Brain microvascular endothelial cell (primary cell): ENCODE measurements around the gene TMEM236.

Experiments
- DNase-seq: peaks from one replicate; pipeline ENCODE4 v3.0.0-alpha.2; 2020
- H3K27ac ChIP-seq: fragments of 250-450 bp; sonication (Bioruptor Pico); 2 replicates; pipeline ENCODE4 v1.5.1; 2020; ENCODE audit warnings: mild to moderate bottlenecking, moderate library complexity
- H3K27me3 ChIP-seq: fragments of 250-450 bp; sonication (Bioruptor Pico); replicated peaks from 2 replicates; pipeline ENCODE4 v1.5.1; 2020; ENCODE audit warnings: mild to moderate bottlenecking
- H3K36me3 ChIP-seq: fragments of 250-450 bp; sonication (Bioruptor Pico); replicated peaks from 2 replicates; pipeline ENCODE4 v1.5.1; 2020; ENCODE audit warnings: mild to moderate bottlenecking
- H3K4me3 ChIP-seq: 2 replicates; pipeline ENCODE4 v1.5.1; 2011; ENCODE audit warnings: low read depth, mild to moderate bottlenecking, control low read depth, low read length, moderate library complexity
- in situ Hi-C: cut with HindIII; loops from 2 replicates; pipeline ENCODE4 v1.10.0; 2017; ENCODE audit warnings: low sequenced_read_pairs, low pct_ligation_motif_present
- TF ChIP-seq, protein P1 (sequence below): IDR thresholded peaks from 2 replicates; pipeline ENCODE4 v1.5.1; 2011; ENCODE audit warnings: low read depth, mild to moderate bottlenecking, moderate library complexity, low read length, control low read depth, inconsistent platforms; ENCODE audit errors: missing control alignments

Gene TMEM236

DNA sequence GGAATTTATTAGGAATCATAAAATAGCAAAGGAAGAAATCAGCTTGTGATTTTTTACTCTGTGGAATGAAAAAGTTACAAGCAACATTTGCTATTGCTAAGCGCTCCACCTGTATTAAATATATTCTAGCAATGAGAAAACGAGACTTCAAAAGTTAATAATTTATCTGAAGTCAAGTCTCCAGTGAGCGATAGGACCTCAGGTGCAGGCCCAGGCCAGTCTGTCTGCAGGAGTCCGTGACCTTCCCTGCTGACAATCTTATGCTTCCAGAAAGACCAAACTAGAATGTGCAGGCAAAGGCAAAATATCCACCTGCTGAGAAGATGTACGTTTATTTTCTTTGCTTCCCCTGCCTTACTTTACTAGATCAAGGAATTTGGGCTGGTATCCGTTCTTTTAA, 79.9 kb downstream of the TMEM236 start:
- in situ Hi-C loops: no loop called here
- Histone ChIP-seq H3K36me3 (no peaks in the 10 kb centered on the region), H3K27ac (no peak overlapping the region), H3K4me3 (no peak overlapping the region), H3K27me3 (no peaks in the 10 kb centered on the region)
- TF ChIP-seq, protein P1, sequence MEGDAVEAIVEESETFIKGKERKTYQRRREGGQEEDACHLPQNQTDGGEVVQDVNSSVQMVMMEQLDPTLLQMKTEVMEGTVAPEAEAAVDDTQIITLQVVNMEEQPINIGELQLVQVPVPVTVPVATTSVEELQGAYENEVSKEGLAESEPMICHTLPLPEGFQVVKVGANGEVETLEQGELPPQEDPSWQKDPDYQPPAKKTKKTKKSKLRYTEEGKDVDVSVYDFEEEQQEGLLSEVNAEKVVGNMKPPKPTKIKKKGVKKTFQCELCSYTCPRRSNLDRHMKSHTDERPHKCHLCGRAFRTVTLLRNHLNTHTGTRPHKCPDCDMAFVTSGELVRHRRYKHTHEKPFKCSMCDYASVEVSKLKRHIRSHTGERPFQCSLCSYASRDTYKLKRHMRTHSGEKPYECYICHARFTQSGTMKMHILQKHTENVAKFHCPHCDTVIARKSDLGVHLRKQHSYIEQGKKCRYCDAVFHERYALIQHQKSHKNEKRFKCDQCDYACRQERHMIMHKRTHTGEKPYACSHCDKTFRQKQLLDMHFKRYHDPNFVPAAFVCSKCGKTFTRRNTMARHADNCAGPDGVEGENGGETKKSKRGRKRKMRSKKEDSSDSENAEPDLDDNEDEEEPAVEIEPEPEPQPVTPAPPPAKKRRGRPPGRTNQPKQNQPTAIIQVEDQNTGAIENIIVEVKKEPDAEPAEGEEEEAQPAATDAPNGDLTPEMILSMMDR: no peak
- no peak for DNase-seq

DNA sequence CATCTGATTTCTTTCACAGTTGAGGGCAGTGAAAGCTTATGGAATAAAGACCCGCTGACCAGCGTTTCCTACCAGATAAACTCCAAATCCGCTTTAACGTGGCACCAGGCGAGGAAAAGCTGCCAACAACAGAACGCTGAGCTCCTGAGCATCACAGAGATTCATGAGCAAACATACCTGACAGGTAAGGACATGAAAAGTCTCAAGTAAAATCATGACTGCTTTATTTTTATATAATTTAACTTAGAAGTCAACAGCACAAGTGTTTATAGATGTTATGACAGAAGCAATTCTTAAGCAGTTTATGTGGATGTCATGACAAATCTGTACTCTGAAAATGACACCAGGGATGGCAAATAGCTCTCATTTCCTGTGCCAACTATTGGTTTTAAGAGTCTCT, 81.7 kb downstream of the TMEM236 start:
- H3K27me3 ChIP-seq: no peaks in the 10 kb centered on the region
- no peaks in the 10 kb centered on the region for H3K36me3 ChIP-seq
- no peak overlapping the region for H3K4me3 ChIP-seq
- no peak overlapping the region for H3K27ac ChIP-seq
- no peak for DNase-seq
- TF ChIP-seq, protein P1: no peak
- in situ Hi-C loops: no loop called here

DNA sequence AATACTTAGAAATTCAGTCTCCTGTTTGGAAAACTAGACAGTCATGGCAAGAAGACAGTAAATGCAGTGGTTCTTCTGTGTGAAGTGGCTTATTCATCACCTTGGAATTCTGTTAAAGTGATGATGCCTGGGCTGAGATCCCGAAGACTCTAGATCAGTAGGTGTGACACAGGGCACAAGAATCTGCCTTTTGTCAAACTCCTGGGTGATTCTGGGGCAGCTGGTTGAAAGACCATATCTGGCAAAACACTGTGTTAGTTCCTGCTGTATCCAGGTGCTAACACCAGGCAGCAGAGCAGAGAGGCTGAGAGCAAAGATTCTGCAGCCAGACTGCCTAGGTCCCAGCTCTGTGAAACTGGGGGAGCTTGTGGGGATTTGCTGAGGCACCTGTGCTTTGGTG, 83.7 kb downstream of the TMEM236 start:
- DNase-seq: peak; percentile 88
- in situ Hi-C loops: no loop called here
- no peaks in the 10 kb centered on the region for H3K27me3 ChIP-seq
- no peaks in the 10 kb centered on the region for H3K36me3 ChIP-seq
- TF ChIP-seq, protein P1: no peak
- peak overlapping the region; percentile 34 for H3K27ac ChIP-seq
- no peak overlapping the region for H3K4me3 ChIP-seq

DNA sequence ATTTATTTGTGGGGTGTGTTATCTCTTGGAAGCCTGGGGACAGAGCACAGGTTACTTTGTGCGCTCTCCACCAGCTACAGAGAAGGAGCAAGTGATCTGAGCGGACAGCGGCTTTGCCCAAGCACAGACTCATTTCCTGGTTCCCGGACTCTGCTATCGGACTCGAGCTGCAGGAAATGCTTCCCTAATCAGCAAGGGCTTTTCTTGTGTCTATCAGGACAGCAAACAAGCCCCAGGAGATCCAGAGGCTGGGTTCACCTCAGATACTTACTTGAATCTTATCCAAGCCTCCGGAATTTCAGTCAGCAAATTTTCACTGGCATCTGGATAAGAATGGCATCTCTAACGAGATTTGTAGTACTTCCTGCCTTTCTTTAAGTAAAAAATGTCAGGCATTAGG, 84.9 kb downstream of the TMEM236 start:
- H3K36me3 ChIP-seq: no peaks in the 10 kb centered on the region
- in situ Hi-C loops: no loop called here
- peak; percentile 69 for DNase-seq
- peak overlapping the region; percentile 37 for H3K4me3 ChIP-seq
- peak overlapping the region; percentile 27 for H3K27ac ChIP-seq
- H3K27me3 ChIP-seq: no peaks in the 10 kb centered on the region
- TF ChIP-seq, protein P1: no peak

DNA sequence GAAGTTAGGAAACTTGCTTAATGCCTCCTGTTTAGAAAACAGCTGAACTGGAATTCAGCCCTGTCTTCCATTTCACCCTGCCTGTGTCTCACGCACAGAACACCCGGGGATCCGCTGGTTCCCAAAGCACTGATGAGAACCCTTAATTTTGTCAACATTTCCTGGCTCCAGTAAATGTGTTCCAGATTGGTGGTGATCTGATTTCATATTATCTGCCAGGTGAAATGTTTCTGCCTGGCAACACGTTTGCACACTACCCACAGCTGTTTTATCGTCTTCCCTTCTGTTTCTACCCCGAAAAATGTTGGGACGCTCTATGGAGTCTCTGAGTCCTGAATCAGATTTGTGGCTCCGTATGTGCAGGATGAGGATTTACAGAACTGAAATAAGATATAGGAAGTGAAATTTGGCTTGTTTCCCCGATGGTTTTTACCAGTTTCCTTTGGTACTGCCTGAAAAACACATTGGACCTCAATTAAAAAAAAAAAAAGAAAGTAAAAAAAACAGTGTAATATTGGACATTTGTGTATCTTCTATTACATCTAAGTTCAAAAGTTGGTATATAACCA, 86.2 kb downstream of the TMEM236 start:
- no peak overlapping the region for H3K27ac ChIP-seq
- DNase-seq: no peak
- TF ChIP-seq, protein P1: no peak
- H3K4me3 ChIP-seq: no peak overlapping the region
- H3K27me3 ChIP-seq: no peaks in the 10 kb centered on the region
- H3K36me3 ChIP-seq: no peaks in the 10 kb centered on the region
- in situ Hi-C loops: no loop called here

DNA sequence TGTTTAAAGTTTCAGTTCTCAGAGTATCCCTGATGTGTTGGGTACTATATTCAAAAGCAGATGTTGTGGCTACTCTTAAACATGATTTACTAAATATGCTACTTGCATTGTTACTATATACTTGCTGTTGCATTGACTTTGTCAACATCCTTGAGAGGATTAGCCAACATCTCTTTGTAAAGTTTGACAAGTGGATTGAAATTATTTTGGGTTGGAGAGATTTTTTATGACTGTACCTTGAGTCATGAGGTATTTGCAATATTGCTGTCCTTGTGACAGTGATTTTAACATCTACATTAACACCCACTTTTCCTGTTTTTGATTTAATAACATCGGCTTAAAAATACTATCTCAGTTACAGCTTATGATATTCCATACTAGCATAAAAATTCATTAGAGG, 89.0 kb downstream of the TMEM236 start:
- H3K36me3 ChIP-seq: no peaks in the 10 kb centered on the region
- no peak for DNase-seq
- TF ChIP-seq, protein P1: no peak
- H3K27me3 ChIP-seq: no peaks in the 10 kb centered on the region
- no peak overlapping the region for H3K4me3 ChIP-seq
- in situ Hi-C loops: no loop called here
- H3K27ac ChIP-seq: no peak overlapping the region
